BJ (cell line): Measurements from ENCODE around the gene PARD3. TPM values are rescaled to one million over a fixed set of nuclear protein-coding genes. Genes with fewer than 3 reads are reported as not detected.

Experiments
- CTCF ChIA-PET: fragments of 350-600 bp; formaldehyde crosslinking; extraction: SDS; loops from one replicate; lab custom pipeline; 2021; ENCODE audit warnings: antibody characterized with exemption, inconsistent platforms; lab: Yijun Ruan, JAX
- POLR2A ChIA-PET: fragments of 300-600 bp; sonication (Branson Sonifier 250); formaldehyde crosslinking; extraction: SDS; loops from one replicate; lab custom pipeline; 2021; ENCODE audit warnings: antibody characterized with exemption; lab: Charles Lee
- DNase-seq: peaks from one replicate; pipeline ENCODE4 v3.0.0-alpha.2; 2011; ENCODE audit warnings: low read depth
- H3K27me3 ChIP-seq: 2 replicates; pipeline ENCODE4 v1.6.0; 2011; ENCODE audit warnings: low read length; ENCODE audit not compliant: control insufficient read depth, insufficient read depth
- H3K36me3 ChIP-seq: 2 replicates; pipeline ENCODE4 v1.5.1; 2011; ENCODE audit warnings: low read length; ENCODE audit not compliant: control insufficient read depth, insufficient read depth
- H3K4me3 ChIP-seq: 2 replicates; pipeline ENCODE4 v1.5.1; 2011; ENCODE audit warnings: low read depth, mild to moderate bottlenecking, control low read depth, low read length
- CTCF ChIP-seq: IDR thresholded peaks from 2 replicates; pipeline ENCODE4 v1.5.1; 2011; ENCODE audit warnings: low read depth, mild to moderate bottlenecking, control low read depth, inconsistent platforms, low read length, moderate library complexity; ENCODE audit not compliant: insufficient read depth
- polyA plus RNA-seq: library from polyadenylated mRNA; depleted of rRNA; stranded (reverse); fragments of >200 nt; gene quantifications from 2 replicates; pipeline ENCODE4 v1.2.3, GENCODE V29; 2011

The PARD3 gene
- polyA plus RNA-seq, 1 experiment: 17.7 TPM

- Histone ChIP-seq H3K4me3 (no peak overlapping the region), H3K27me3 (no peaks in the 10 kb centered on the region), H3K36me3 (no peaks in the 10 kb centered on the region)
- POLR2A ChIA-PET: no interaction called here
- DNase-seq: no peak
- no peak for TF ChIP-seq CTCF
- CTCF ChIA-PET: no interaction called here
These were observed 279.2 kb downstream of the PARD3 start for GRCh38 chr10:34535872-34536271.

DNA sequence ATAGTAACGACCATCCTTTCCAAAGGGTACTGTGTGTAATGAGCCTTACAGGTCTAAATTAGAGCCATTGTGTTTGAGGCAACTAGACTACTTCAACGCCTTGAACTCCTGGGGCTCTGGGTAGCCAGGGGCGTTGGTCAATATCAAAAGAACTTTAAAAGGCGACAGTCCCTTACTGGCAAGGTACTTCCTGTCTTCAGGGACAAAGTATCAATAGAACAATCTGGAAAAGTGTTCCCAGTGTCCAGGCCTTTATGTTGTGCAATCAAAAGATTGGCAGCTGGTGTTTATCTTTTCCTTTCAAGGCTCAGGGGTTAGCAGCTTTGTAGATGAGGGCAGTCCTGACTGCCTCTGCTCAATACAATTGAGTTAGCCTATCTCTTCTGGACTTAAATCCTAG, 284.3 kb downstream of the PARD3 start:
- H3K27me3 ChIP-seq: no peaks in the 10 kb centered on the region
- H3K36me3 ChIP-seq: no peaks in the 10 kb centered on the region
- DNase-seq: no peak
- ChIA-PET CTCF (no interaction called here), POLR2A (interaction anchor here (0.6 kb wide), 1 partner anchor 12 kb away, joined by 3 read pairs; no protein-coding TSS in a partner anchor)
- H3K4me3 ChIP-seq: no peak overlapping the region
- TF ChIP-seq CTCF: no peak

- no peak for TF ChIP-seq CTCF
- no peak overlapping the region for H3K4me3 ChIP-seq
- ChIA-PET CTCF (interaction anchor here (0.8 kb wide), 2 partner anchors 9 to 110 kb away, joined by 3 read pairs; no protein-coding TSS in a partner anchor), POLR2A (interaction anchor here (0.7 kb wide), 1 partner anchor 914 kb away, joined by 4 read pairs; no protein-coding TSS in a partner anchor)
- no peaks in the 10 kb centered on the region for H3K36me3 ChIP-seq
- peak; percentile 62 for DNase-seq
- H3K27me3 ChIP-seq: no peaks in the 10 kb centered on the region
These were observed 286.8 kb downstream of the PARD3 start for GRCh38 chr10:34528320-34528719.

DNA sequence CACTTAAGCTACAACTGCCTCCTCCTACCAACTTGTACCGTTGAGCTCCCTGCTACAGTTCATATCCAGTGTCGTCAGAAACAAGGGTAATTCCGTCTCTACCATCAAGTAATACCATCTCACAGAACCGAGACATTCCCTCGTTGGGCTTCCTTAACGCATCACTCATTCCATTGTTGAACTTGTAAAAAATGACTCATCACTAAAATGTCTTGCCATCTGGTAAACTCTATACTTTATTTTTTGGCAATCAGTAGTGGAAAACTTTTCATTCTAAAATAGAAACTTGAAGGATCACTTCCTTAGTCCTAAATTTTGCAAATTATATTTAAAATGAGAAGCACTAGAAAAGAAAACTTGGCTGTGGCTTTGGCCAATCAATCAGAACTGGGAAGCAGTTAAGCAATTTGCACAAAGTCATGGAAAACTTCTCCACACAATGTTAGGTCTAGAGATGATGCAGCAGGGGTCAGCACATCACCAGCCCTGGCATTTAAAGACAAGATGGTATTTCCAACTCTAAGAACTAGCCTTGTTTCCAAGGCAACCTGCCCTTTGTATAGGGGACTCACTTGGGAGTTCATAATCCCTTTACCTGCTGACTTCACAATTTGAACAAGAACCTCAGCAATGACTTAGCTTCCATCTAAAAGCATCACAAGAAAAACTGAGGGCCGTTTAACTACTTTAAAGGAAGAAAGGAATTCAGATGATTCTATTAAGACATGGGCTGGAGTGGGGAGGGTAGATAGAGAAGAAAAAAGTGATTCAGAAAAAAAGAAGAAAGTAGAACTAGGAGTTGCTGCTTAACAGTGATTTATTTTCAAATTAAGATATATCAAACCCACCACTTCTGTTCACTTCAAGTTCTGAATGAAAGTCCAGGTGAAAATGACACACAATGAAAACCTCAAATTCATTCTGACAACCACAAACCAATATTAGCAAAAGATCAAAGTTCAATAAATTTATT, 288.1 kb downstream of the PARD3 start:
- Histone ChIP-seq H3K4me3 (no peak overlapping the region; the same call in 1 of the 2 replicates), H3K27me3 (no peaks in the 10 kb centered on the region), H3K36me3 (no peaks in the 10 kb centered on the region)
- ChIA-PET POLR2A (interaction anchor here (0.8 kb wide), 1 partner anchor 1236 kb away, joined by 3 read pairs; no protein-coding TSS in a partner anchor), CTCF (interaction anchor here (0.8 to 2.0 kb wide), 2 partner anchors 110 to 112 kb away, joined by 4 to 13 read pairs; no protein-coding TSS in a partner anchor)
- TF ChIP-seq CTCF: no peak
- DNase-seq: peak; percentile 90

- ChIA-PET CTCF (interaction anchor here (0.8 to 2.0 kb wide), 2 partner anchors 111 to 112 kb away, joined by 4 to 13 read pairs; no protein-coding TSS in a partner anchor), POLR2A (interaction anchor here (0.8 kb wide), 1 partner anchor 1235 kb away, joined by 3 read pairs; no protein-coding TSS in a partner anchor)
- H3K36me3 ChIP-seq: no peaks in the 10 kb centered on the region
- no peak for TF ChIP-seq CTCF
- peak; percentile 28 for DNase-seq
- H3K27me3 ChIP-seq: no peaks in the 10 kb centered on the region
- H3K4me3 ChIP-seq: no peak overlapping the region; the same call in 1 of the 2 replicates
These were observed 288.9 kb downstream of the PARD3 start for GRCh38 chr10:34526186-34526585.
